ENCODE measurements around the gene PRCP.
"Not testable (repeated sequence)": the region's sequence is repeated elsewhere in the genome, so short reads cannot be mapped to it uniquely, and the experiment has no call there.

The PRCP gene

DNA sequence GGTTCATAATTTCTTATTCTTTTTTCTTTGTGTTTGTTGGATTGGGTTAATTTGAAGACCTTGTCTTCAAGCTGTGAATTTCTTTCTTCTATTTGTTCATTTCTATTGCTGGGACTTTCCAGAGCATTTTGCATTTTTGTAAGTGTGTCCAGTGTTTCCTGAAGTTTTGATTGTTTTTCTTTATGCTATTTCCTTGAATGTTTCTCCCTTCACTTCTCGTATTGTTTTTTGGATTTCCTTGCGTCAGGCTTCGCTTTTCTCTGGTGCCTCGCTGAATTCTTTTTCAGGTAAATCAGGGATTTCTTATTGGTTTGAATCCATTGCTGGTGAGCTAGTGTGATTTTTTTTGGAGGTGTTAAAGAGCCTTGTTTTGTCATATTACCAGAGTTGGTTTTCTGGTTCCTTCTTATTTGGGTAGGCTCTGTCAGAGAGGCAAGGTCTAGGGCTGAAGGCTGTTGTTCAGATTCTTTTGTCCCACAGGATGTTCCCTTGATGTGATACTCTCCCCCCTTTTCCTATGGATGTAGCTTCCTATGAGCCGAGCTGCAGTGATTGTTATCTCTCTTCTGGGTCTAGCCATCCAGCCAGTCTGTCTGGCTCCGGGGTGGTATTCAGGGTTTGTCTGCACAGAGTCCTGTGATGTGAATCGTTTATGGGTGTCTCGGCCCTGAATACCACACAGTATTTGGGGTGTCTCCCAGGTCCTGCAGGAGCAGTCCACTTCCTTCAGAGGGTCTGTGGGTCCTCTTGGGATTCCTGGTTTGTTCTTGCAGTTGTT, 22.4 kb upstream of the PRCP start:
- DNase-seq = peak in 1 of 2 donors; percentile 28
- H3K4me1 ChIP-seq (ENCODE audit: control insufficient read depth in 1 of 2, insufficient read depth in 2 of 2, low read length in 2 of 2); H3K79me1 ChIP-seq (ENCODE audit: low read length); H3K36me3 ChIP-seq (ENCODE audit: control insufficient read depth in 1 of 2, insufficient read depth in 2 of 2, low read length in 2 of 2); H4K8ac ChIP-seq (ENCODE audit: low read depth, low read length); H3K9me3 ChIP-seq (ENCODE audit: insufficient read depth, low read depth, low read length); H3K4me3 ChIP-seq (ENCODE audit: low read depth, low read length); H4K12ac ChIP-seq (ENCODE audit: low read depth, low read length); H3K14ac ChIP-seq (ENCODE audit: low read length); H3K4ac ChIP-seq (ENCODE audit: low read depth, low read length); H3K23ac ChIP-seq (ENCODE audit: low read length); H2BK12ac ChIP-seq (ENCODE audit: low read length); H3K18ac ChIP-seq (ENCODE audit: low read length); H3K27me3 ChIP-seq (ENCODE audit: insufficient read depth, low read length); H3K9ac ChIP-seq (ENCODE audit: low read length); H2AK5ac ChIP-seq (ENCODE audit: low read length); H2AFZ ChIP-seq (ENCODE audit: insufficient read depth, low read length, poor library complexity); H3K4me2 ChIP-seq (ENCODE audit: low read length); H3K79me2 ChIP-seq (ENCODE audit: control insufficient read depth, insufficient read depth, low read length, poor library complexity): not testable (repeated sequence)
- Histone ChIP-seq H2BK120ac (ENCODE audit: insufficient read depth, low read length, poor library complexity) (peak overlapping the region; percentile 11), H3K27ac (ENCODE audit: low read depth, low read length) (peak overlapping the region; percentile 83), H2BK5ac (ENCODE audit: low read depth, low read length, poor library complexity) (peak overlapping the region; percentile 78), H4K91ac (ENCODE audit: low read depth, low read length) (peak overlapping the region; percentile 42)
- no CpG with 5 or more reads among the region's 8 CpGs for WGBS (ENCODE audit: extremely low coverage, insufficient coverage, insufficient read length)

DNA sequence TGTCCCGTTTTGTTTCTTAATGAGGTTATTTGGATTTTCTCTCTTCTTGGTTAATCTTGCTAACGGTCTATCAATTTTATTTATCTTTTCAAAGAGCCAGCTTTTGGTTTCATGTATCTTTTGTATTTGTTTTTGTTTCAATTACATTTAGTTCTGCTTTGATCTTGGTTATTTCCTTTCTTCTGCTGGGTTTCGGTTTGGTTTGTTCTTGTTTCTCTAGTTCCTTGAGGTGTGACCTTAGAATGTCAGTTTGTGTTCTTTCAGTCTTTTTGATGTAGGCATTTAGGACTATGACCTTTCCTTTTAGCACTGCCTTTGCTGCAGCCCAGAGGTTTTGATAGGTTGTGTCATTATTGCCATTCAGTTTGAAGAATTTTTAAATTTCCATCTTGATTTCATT, 20.0 kb upstream of the PRCP start:
- H2BK12ac ChIP-seq (ENCODE audit: low read length); H4K91ac ChIP-seq (ENCODE audit: low read depth, low read length); H4K12ac ChIP-seq (ENCODE audit: low read depth, low read length); H3K23ac ChIP-seq (ENCODE audit: low read length); H3K9ac ChIP-seq (ENCODE audit: low read length); H3K36me3 ChIP-seq (ENCODE audit: control insufficient read depth in 1 of 2, insufficient read depth in 2 of 2, low read length in 2 of 2); H3K14ac ChIP-seq (ENCODE audit: low read length); H3K18ac ChIP-seq (ENCODE audit: low read length); H3K4ac ChIP-seq (ENCODE audit: low read depth, low read length); H3K79me2 ChIP-seq (ENCODE audit: control insufficient read depth, insufficient read depth, low read length, poor library complexity); H2BK5ac ChIP-seq (ENCODE audit: low read depth, low read length, poor library complexity); H3K4me2 ChIP-seq (ENCODE audit: low read length); H2BK120ac ChIP-seq (ENCODE audit: insufficient read depth, low read length, poor library complexity); H2AFZ ChIP-seq (ENCODE audit: insufficient read depth, low read length, poor library complexity); H4K8ac ChIP-seq (ENCODE audit: low read depth, low read length); DNase-seq; H3K79me1 ChIP-seq (ENCODE audit: low read length); H2AK5ac ChIP-seq (ENCODE audit: low read length); H3K4me3 ChIP-seq (ENCODE audit: low read depth, low read length); H3K27me3 ChIP-seq (ENCODE audit: insufficient read depth, low read length); H3K27ac ChIP-seq (ENCODE audit: low read depth, low read length); H3K9me3 ChIP-seq (ENCODE audit: insufficient read depth, low read depth, low read length); H3K4me1 ChIP-seq (ENCODE audit: control insufficient read depth in 1 of 2, insufficient read depth in 2 of 2, low read length in 2 of 2): not testable (repeated sequence)
- no CpG with 5 or more reads among the region's 3 CpGs for WGBS (ENCODE audit: extremely low coverage, insufficient coverage, insufficient read length)

DNA sequence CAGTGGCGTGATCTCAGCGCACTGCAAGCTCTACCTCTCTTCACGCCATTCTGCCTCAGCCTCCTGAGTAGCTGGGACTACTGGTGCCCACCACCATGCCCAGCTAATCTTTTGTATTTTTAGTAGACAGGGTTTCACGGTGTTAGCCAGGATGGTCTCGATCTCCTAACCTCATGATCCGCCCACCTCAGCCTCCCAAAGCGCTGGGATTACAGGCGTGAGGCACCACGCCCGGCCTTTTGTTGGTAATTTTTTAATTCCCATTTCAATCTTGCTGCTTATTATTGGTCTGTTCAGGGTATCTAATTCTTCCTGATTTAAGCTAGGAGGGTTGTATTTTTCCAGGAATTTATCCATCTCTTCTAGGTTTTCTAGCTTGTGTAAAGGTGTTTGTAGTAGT, 19.6 kb upstream of the PRCP start:
- not testable (repeated sequence) for H3K9ac ChIP-seq (ENCODE audit: low read length); H4K12ac ChIP-seq (ENCODE audit: low read depth, low read length); H3K4me3 ChIP-seq (ENCODE audit: low read depth, low read length); H3K18ac ChIP-seq (ENCODE audit: low read length); DNase-seq; H3K4me2 ChIP-seq (ENCODE audit: low read length); H3K23ac ChIP-seq (ENCODE audit: low read length); H3K27ac ChIP-seq (ENCODE audit: low read depth, low read length); H2BK120ac ChIP-seq (ENCODE audit: insufficient read depth, low read length, poor library complexity); H3K79me2 ChIP-seq (ENCODE audit: control insufficient read depth, insufficient read depth, low read length, poor library complexity); H3K14ac ChIP-seq (ENCODE audit: low read length); H3K9me3 ChIP-seq (ENCODE audit: insufficient read depth, low read depth, low read length); H3K4ac ChIP-seq (ENCODE audit: low read depth, low read length); H2AK5ac ChIP-seq (ENCODE audit: low read length); H2BK12ac ChIP-seq (ENCODE audit: low read length); H3K36me3 ChIP-seq (ENCODE audit: control insufficient read depth in 1 of 2, insufficient read depth in 2 of 2, low read length in 2 of 2); H3K27me3 ChIP-seq (ENCODE audit: insufficient read depth, low read length); H3K4me1 ChIP-seq (ENCODE audit: control insufficient read depth in 1 of 2, insufficient read depth in 2 of 2, low read length in 2 of 2); H2BK5ac ChIP-seq (ENCODE audit: low read depth, low read length, poor library complexity); H4K8ac ChIP-seq (ENCODE audit: low read depth, low read length); H2AFZ ChIP-seq (ENCODE audit: insufficient read depth, low read length, poor library complexity); H3K79me1 ChIP-seq (ENCODE audit: low read length)
- peak overlapping the region; percentile 6 for H4K91ac ChIP-seq (ENCODE audit: low read depth, low read length)
- WGBS (ENCODE audit: extremely low coverage, insufficient coverage, insufficient read length) = no CpG with 5 or more reads among the region's 10 CpGs

DNA sequence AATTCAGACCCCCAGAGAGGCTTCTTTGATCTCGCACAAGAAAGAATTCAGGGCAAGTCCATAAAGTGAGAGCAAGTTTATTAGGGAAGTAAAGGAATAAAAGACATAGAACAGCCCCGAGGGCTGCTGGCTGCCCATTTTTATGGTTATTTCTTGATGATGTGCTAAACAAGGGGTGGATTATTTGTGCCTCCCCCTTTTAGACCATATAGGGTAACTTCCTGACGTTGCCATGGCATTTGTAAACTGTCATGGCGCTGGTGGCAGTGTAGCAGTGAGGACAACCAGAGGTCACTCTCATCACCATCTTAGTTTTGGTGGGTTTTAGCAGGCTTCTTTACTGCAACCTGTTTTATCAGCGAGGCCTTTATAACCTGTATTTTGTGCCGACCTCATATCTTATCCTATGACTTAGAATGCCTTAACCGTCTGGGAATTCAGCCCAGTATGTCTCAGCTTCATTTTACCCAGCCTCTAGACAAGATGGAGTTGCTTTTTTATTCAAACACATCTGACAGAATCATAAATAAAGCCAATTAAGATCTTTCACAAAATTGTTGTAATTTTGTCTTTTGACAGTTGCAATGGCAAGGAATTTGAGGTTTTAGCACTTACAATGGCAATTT, 8.9 kb upstream of the PRCP start:
- peaks cover 0 to 3% of the 10 kb centered on the region in 2 experiments for H3K36me3 ChIP-seq (ENCODE audit: control insufficient read depth in 1 of 2, insufficient read depth in 2 of 2, low read length in 2 of 2)
- H4K12ac ChIP-seq (ENCODE audit: low read depth, low read length) = no peak overlapping the region
- no peak overlapping the region for H4K91ac ChIP-seq (ENCODE audit: low read depth, low read length)
- no peak overlapping the region for H4K8ac ChIP-seq (ENCODE audit: low read depth, low read length)
- no peak overlapping the region for H2BK5ac ChIP-seq (ENCODE audit: low read depth, low read length, poor library complexity)
- H3K23ac ChIP-seq (ENCODE audit: low read length) = no peak overlapping the region
- no peak overlapping the region for H3K14ac ChIP-seq (ENCODE audit: low read length)
- H3K4me3 ChIP-seq (ENCODE audit: low read depth, low read length) = no peak overlapping the region
- H3K9ac ChIP-seq (ENCODE audit: low read length) = no peak overlapping the region
- H3K79me1 ChIP-seq (ENCODE audit: low read length) = no peaks in the 10 kb centered on the region
- no peak overlapping the region for H3K27ac ChIP-seq (ENCODE audit: low read depth, low read length)
- H3K4me2 ChIP-seq (ENCODE audit: low read length) = no peak overlapping the region
- H3K18ac ChIP-seq (ENCODE audit: low read length) = no peak overlapping the region
- H2AK5ac ChIP-seq (ENCODE audit: low read length) = no peak overlapping the region
- no peak overlapping the region for H2BK120ac ChIP-seq (ENCODE audit: insufficient read depth, low read length, poor library complexity)
- H3K79me2 ChIP-seq (ENCODE audit: control insufficient read depth, insufficient read depth, low read length, poor library complexity) = no peaks in the 10 kb centered on the region
- H2BK12ac ChIP-seq (ENCODE audit: low read length) = no peak overlapping the region
- WGBS (ENCODE audit: extremely low coverage, insufficient coverage, insufficient read length) = no CpG with 5 or more reads among the region's 7 CpGs
- no peaks in the 10 kb centered on the region for H3K27me3 ChIP-seq (ENCODE audit: insufficient read depth, low read length)
- no peaks in the 10 kb centered on the region for H3K4me1 ChIP-seq (ENCODE audit: control insufficient read depth in 1 of 2, insufficient read depth in 2 of 2, low read length in 2 of 2)
- no peaks in the 10 kb centered on the region for H3K9me3 ChIP-seq (ENCODE audit: insufficient read depth, low read depth, low read length)
- DNase-seq = no peak
- H2AFZ ChIP-seq (ENCODE audit: insufficient read depth, low read length, poor library complexity) = no peak overlapping the region
- no peak overlapping the region for H3K4ac ChIP-seq (ENCODE audit: low read depth, low read length)

Measured in trophoblast cell (in vitro differentiated cells and primary cell).